Heart left ventricle (tissue), 16 donors: ENCODE data around the gene FOXP1. TPM values are rescaled to one million over a fixed set of nuclear protein-coding genes. Genes with fewer than 3 reads are reported as not detected.

Source experiments
- ATAC-seq, 4 donors: fragments of 200-7000 bp; cut with Tn5 transposase; one replicate each; pipeline ENCODE4 v1.9.1; 2020 to 2022; ENCODE audit warnings: moderate library complexity in 4 of 4, mild to moderate bottlenecking in 3 of 4, moderate number of reproducible peaks in 1 of 4
- DNase-seq, 5 donors: peaks; one replicate each; pipeline ENCODE4 v3.0.0-alpha.2; 2020
- H3K27ac ChIP-seq, 12 donors: fragments of 200-600 bp; sonication (generic) in 4 of 12; one replicate each; pipeline versions ENCODE4 v1.5.0 to v1.8.0; 2016 to 2022; ENCODE audit warnings: mild to moderate bottlenecking in 2 of 12
- H3K27me3 ChIP-seq, 9 donors: fragments of 200-600 bp; sonication (generic) in 2 of 9; one replicate each; pipeline versions ENCODE4 v1.5.1 to v1.8.0; 2016 to 2022; ENCODE audit warnings: mild to moderate bottlenecking in 3 of 9
- H3K36me3 ChIP-seq, 9 donors: fragments of 200-600 bp; sonication (generic) in 2 of 9; one replicate each; pipeline versions ENCODE4 v1.5.0 to v1.8.0; 2018 to 2022; ENCODE audit warnings: mild to moderate bottlenecking in 2 of 9
- H3K4me1 ChIP-seq, 12 donors: fragments of 200-600 bp; sonication (generic) in 4 of 12; one replicate each; pipeline versions ENCODE4 v1.5.0 to v1.8.0; 2016 to 2022; ENCODE audit warnings: mild to moderate bottlenecking in 3 of 12
- H3K4me3 ChIP-seq, 12 donors: fragments of 200-600 bp; sonication (generic) in 4 of 12; one replicate each; pipeline versions ENCODE4 v1.5.0 to v1.8.0; 2017 to 2022; ENCODE audit warnings: mild to moderate bottlenecking in 9 of 12, moderate library complexity in 4 of 12
- H3K9me3 ChIP-seq, 12 donors: fragments of 200-600 bp; sonication (generic) in 4 of 12; one replicate each; pipeline versions ENCODE4 v1.5.0 to v1.8.0; 2016 to 2022; ENCODE audit warnings: mild to moderate bottlenecking in 1 of 12
- POLR2A ChIP-seq, 2 donors: fragments of 450-650 bp; IDR thresholded peaks; one replicate each; pipeline ENCODE4 v1.6.1; 2017; ENCODE audit warnings: antibody characterized with exemption in 2 of 2, mild to moderate bottlenecking in 2 of 2, moderate library complexity in 2 of 2
- WGBS, 4 donors: extraction: QIAGEN DNeasy Blood & Tissue Kit in 2 of 4; methylation state at CpG; one replicate each; pipeline versions ENCODE4 v1.1.5 to v1.1.7; 2013 to 2018; 5-methylcytosine and 5-hydroxymethylcytosine counted together
- intact Hi-C, 10 donors: fragments of 100-400 bp; cut with DNase I; formaldehyde crosslinking; loops; one replicate each; pipeline versions ENCODE4 v1.11.1 to v1.14.2; 2022
- polyA plus RNA-seq, 2 donors: library from polyadenylated mRNA; stranded (reverse); fragments of 200-250 nt; gene quantifications; one replicate each; pipeline ENCODE4 v1.2.3, GENCODE V29; 2013
- total RNA-seq, 9 donors: library from RNA; depleted of rRNA in 2 of 9; stranded (reverse); fragments of >200 nt in 2 of 9; fragmentation: NEBNext Ultra II Directional in 3 of 9; extraction: Animal tissue kit (Norgen Biotek cat#: 25700) in 3 of 9; gene quantifications; one replicate each; pipeline versions ENCODE4 v1.1.0 to v1.2.4, GENCODE V29; 2016 to 2023
- TF ChIP-seq, protein P1 (sequence below), 12 donors: fragments of 200-600 bp; sonication (generic) in 4 of 12; IDR thresholded peaks; one replicate each; pipeline versions ENCODE4 v1.5.0 to v1.8.0; 2018 to 2022; ENCODE audit warnings: antibody characterized with exemption in 12 of 12, mild to moderate bottlenecking in 5 of 12
- donor health status: ischemic (EF 13 %, LVEDD 7.1; RV severe dilation, severe dysfunction).
- donor health status: healthy with polysubstance abuse.
- donor health status: DM: no; HTN: yes; CAD: no.
- donor health status: DM: no; HTN: no; CAD: no.
- donor health status: ischemic (EF 25% LVEDD 6.9; RV normal size, moderate dysfunction).
- donor health status: ischemic (EF 25% LVEDD 5.7; RV mildly dilated, moderate dysfunction).
- donor health status: healthy.
- donor health status: DM: yes; HTN: yes; CAD: no.
- donor health status: ischemic (EF 35%, LVEDD 5.7; RV mildly dilated, moderate dysfunction).
- donor health status: nonischemic (EF 11% LVEDD 7.7; RV severe dilation, severe dysfunction).
- donor health status: DM: yes; HTN: yes; CAD: no.
- donor health status: PGD.
- donor health status: ischemic (EF 29% LVEDD 5.4; RV normal size, mild dysfunction).
- donor health status: nonischemic (EF 23%, LVEDD 6.1; RV moderate dilation, normal function).

FOXP1 gene
- total and polyA plus RNA-seq, 11 donors = 14.9 to 67.8 (median 41.1) TPM

DNA sequence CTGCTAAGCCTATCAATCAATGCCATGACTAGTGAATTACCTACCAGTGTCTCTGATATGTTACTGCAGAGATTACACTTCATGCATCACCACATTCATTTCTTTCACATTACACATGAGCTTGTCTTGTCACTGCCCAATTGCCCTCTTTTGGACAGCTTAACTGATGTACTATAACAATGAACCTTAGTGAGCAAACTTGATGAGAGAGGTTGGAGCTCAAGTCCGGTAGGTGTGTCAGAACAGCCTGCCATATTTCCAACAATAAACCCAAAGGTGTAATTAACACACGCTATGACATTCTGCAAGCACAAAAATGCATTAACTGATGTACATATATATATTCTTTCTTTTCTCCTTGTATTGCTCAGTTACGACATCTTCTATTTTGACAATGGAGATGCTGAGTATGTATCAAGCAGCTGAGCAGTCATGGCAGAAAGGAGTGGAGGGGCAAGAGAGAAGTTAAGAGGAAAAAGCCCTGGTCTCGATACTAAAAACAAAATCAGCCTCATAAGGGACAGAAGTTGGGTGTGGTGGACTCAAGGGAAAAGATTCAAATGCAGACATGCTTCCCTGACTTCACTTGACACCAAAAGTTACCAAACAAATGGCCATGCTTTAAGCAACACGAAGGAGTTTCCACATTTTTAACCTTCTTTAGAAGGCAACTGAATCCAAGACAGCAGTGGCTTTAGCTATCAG is 538.2 kb downstream of the FOXP1 start:
- intact Hi-C loops = loop anchor here in 1 of 10 donors (5.0 kb wide), 1 partner anchor 38 kb away; no protein-coding TSS in a partner anchor
- Histone ChIP-seq H3K9me3 (no peaks in the 10 kb centered on the region), H3K27ac (peak overlapping the region in 8 of 12 donors; percentile 2 to 82 (median 42)), H3K4me1 (peaks cover 2 to 71% (median 43%) of the 10 kb centered on the region in 12 donors), H3K36me3 (peaks cover 0 to 84% (median 64%) of the 10 kb centered on the region in 9 donors), H3K27me3 (no peaks in the 10 kb centered on the region), H3K4me3 (no peak overlapping the region)
- no peak for DNase-seq
- no peak for TF ChIP-seq POLR2A (IDR thresholded peaks at IDR 0.05)
- TF ChIP-seq, protein P1, sequence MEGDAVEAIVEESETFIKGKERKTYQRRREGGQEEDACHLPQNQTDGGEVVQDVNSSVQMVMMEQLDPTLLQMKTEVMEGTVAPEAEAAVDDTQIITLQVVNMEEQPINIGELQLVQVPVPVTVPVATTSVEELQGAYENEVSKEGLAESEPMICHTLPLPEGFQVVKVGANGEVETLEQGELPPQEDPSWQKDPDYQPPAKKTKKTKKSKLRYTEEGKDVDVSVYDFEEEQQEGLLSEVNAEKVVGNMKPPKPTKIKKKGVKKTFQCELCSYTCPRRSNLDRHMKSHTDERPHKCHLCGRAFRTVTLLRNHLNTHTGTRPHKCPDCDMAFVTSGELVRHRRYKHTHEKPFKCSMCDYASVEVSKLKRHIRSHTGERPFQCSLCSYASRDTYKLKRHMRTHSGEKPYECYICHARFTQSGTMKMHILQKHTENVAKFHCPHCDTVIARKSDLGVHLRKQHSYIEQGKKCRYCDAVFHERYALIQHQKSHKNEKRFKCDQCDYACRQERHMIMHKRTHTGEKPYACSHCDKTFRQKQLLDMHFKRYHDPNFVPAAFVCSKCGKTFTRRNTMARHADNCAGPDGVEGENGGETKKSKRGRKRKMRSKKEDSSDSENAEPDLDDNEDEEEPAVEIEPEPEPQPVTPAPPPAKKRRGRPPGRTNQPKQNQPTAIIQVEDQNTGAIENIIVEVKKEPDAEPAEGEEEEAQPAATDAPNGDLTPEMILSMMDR (IDR thresholded peaks at IDR 0.05) = no peak
- 80 to 89% (median 86%) methylated on average over 5 of the region's 5 CpGs for WGBS, 4 donors
- ATAC-seq = no peak

DNA sequence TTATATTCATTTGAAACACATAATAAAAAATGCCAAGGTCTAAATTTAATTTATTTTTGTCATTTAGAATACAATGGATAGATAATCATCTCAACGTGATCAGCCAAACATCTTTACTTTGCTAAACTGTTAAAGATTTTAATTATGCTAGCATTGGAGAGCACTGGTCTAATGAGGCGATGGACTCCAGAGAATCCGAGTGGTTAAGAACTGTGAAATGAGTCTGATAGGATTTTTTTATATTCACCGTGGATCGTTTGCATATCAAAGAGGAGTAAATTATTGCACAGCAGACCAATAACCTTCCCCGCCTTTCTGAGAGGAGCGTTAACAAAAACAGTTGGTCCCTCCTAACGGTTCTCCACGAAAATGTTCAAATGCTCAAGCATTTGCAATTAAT is 540.8 kb downstream of the FOXP1 start:
- Histone ChIP-seq H3K4me1 (peaks cover 0 to 60% (median 26%) of the 10 kb centered on the region in 12 donors), H3K4me3 (no peak overlapping the region), H3K27ac (no peak overlapping the region), H3K36me3 (peaks cover 0 to 100% (median 89%) of the 10 kb centered on the region in 9 donors), H3K9me3 (no peaks in the 10 kb centered on the region), H3K27me3 (no peaks in the 10 kb centered on the region)
- ATAC-seq (no peak), DNase-seq (no peak)
- intact Hi-C loops = no loop called here
- no peak for TF ChIP-seq POLR2A (IDR thresholded peaks at IDR 0.05)
- TF ChIP-seq, protein P1 (IDR thresholded peaks at IDR 0.05) = no peak
- 84 to 89% (median 88%) methylated on average over 9 of the region's 9 CpGs for WGBS, 4 donors

DNA sequence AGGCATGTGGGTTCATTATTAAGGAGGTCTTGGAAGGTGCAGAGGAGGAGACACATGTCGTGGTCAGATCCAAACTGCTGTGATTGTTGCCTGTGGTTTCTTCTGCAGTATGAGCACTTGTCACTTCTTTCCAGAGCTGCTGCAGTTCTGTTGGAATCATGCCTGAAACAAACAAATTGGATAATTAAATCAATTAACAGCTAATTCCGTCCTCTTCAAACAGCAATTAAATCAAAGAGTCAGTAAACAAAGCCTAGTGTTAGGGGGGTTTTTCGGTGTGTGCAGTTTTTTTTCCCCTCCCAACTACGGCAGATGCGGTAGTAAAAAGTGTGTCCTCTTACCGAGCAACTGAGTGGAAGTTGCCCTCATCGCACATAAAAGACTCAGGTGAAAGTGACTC is 542.2 kb downstream of the FOXP1 start:
- intact Hi-C loops = no loop called here
- Histone ChIP-seq H3K27ac (peak overlapping the region in 1 of 12 donors; percentile 44), H3K36me3 (peaks cover 0 to 100% (median 96%) of the 10 kb centered on the region in 9 donors)

DNA sequence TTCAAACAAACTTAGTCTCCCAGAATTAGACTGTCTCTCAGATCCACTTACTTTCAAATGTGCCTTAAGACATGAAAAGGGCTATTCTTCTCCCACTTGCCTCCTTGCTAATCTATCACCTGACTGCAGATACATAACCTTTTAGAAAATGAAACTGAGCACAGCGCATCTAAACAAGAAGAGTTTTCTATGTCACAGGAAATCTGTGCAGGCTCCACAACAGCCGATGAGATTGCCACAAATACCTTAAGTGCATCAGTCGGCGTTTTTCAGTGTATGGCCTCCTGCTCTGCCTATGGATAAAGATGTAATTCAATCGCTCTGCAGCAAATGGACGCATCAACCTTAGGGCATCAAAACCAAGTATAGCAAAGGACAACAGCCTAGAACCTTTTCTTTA is 544.2 kb downstream of the FOXP1 start:
- intact Hi-C loops = no loop called here
- peak in 1 of 4 donors; percentile 11 for ATAC-seq
- H3K36me3 ChIP-seq = peaks cover 0 to 98% (median 81%) of the 10 kb centered on the region in 9 donors
- H3K27me3 ChIP-seq = no peaks in the 10 kb centered on the region
- peak overlapping the region in 2 of 12 donors; percentile 1 to 16 for H3K27ac ChIP-seq
- WGBS, 4 donors = 66 to 77% (median 73%) methylated on average over 6 of the region's 6 CpGs
- H3K4me1 ChIP-seq = peaks cover 0 to 53% (median 23%) of the 10 kb centered on the region in 12 donors
- no peak for DNase-seq
- no peak for TF ChIP-seq POLR2A (IDR thresholded peaks at IDR 0.05)
- TF ChIP-seq, protein P1 (IDR thresholded peaks at IDR 0.05) = no peak
- no peaks in the 10 kb centered on the region for H3K9me3 ChIP-seq
- no peak overlapping the region for H3K4me3 ChIP-seq

More for the DNA sequence above, 542.2 kb downstream of the FOXP1 start:
- Histone ChIP-seq H3K9me3 (no peaks in the 10 kb centered on the region), H3K27me3 (no peaks in the 10 kb centered on the region), H3K4me1 (peaks cover 0 to 53% (median 22%) of the 10 kb centered on the region in 12 donors), H3K4me3 (no peak overlapping the region)
- TF ChIP-seq, protein P1 (IDR thresholded peaks at IDR 0.05) = no peak
- no peak for TF ChIP-seq POLR2A (IDR thresholded peaks at IDR 0.05)
- ATAC-seq = no peak
- WGBS, 4 donors = 93 to 95% (median 95%) methylated on average over 7 of the region's 7 CpGs
- DNase-seq = no peak
